ENCODE results near the gene STMN1.

DNA sequence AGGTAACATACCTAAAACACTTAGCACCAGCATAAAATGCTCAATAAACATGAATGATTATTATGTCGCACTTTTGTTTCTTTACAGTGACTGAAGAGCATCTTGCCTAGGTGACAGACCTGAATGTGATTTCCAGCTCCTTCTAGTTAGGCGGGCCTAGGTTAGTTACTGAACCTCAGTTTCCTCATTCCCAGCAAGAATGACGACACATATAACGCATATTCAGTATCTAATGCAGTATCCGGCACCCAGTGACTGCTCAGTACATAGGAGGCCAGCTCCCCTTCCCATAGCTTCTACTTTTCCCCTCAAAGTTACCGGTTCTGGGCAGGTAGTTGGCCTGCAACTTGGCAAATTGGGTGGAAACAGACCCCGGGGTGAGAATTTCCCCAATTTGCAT lies 47.7 kb downstream of the STMN1 start:
- TF ChIP-seq EZH2 (IDR thresholded peaks at IDR 0.05; ENCODE audit: borderline replicate concordance, low read length), result no peak
- TF ChIP-seq, protein P1, sequence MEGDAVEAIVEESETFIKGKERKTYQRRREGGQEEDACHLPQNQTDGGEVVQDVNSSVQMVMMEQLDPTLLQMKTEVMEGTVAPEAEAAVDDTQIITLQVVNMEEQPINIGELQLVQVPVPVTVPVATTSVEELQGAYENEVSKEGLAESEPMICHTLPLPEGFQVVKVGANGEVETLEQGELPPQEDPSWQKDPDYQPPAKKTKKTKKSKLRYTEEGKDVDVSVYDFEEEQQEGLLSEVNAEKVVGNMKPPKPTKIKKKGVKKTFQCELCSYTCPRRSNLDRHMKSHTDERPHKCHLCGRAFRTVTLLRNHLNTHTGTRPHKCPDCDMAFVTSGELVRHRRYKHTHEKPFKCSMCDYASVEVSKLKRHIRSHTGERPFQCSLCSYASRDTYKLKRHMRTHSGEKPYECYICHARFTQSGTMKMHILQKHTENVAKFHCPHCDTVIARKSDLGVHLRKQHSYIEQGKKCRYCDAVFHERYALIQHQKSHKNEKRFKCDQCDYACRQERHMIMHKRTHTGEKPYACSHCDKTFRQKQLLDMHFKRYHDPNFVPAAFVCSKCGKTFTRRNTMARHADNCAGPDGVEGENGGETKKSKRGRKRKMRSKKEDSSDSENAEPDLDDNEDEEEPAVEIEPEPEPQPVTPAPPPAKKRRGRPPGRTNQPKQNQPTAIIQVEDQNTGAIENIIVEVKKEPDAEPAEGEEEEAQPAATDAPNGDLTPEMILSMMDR (conservative IDR thresholded peaks at IDR 0.05 in 1 of 2, IDR thresholded peaks at IDR 0.05 in 1 of 2; ENCODE audit: extremely low read depth in 1 of 2, insufficient read depth in 1 of 2, low read depth in 1 of 2, low read length in 2 of 2), result no peak

Data from mammary epithelial cell (primary cell).